Keratinocyte (primary cell): Measurements from ENCODE around the gene STK33.

ENCODE experiments used
- EZH2 ChIP-seq: IDR thresholded peaks from one replicate; pipeline ENCODE4 v1.6.1; 2012; ENCODE audit warnings: inconsistent platforms, mild to moderate bottlenecking, low read length, moderate library complexity
- TF ChIP-seq, protein P1 (sequence below), 3 experiments: IDR thresholded peaks in 1 of 3; conservative IDR thresholded peaks in 1 of 3; optimal IDR thresholded peaks in 1 of 3; 2 replicates in 2 of 3; 3 replicates in 1 of 3; pipeline versions ENCODE3 to v1.5.1; 2011; ENCODE audit warnings: low read length in 3 of 3, mild to moderate bottlenecking in 3 of 3, moderate library complexity in 2 of 3, control low read depth in 1 of 3, inconsistent platforms in 1 of 3; ENCODE audit not compliant: insufficient read depth in 2 of 3; ENCODE audit errors: extremely low read depth in 1 of 3

DNA sequence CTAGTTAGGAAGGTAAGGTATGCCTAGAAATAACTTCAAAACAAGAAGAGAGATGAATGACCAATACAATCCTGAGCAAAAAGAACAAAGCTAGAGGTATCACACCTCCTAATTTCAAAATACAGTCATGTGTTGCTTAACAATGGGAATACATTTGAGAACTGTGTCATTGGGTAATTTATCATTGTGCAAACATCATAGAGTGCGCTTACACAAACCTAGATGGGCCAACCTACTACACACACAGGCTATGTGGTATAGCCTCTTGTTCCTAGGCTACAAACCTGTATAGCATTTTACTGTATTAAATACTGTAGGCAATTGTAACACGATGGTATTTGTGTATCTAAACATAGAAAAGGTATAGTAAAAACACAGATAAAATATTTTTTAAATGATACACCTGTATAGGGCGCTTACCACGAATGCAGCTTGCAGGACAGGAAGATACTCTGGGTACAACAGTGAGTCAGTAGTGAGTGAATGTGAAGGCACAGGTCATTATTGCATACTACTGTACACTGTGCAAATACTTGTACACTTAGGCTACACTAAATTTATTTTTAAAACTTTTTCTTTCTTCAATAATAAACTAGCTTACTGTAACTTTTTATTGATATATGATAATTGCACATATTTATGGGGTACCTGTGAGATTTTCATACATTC lies 48.2 kb downstream of the STK33 start:
- TF ChIP-seq, protein P1, sequence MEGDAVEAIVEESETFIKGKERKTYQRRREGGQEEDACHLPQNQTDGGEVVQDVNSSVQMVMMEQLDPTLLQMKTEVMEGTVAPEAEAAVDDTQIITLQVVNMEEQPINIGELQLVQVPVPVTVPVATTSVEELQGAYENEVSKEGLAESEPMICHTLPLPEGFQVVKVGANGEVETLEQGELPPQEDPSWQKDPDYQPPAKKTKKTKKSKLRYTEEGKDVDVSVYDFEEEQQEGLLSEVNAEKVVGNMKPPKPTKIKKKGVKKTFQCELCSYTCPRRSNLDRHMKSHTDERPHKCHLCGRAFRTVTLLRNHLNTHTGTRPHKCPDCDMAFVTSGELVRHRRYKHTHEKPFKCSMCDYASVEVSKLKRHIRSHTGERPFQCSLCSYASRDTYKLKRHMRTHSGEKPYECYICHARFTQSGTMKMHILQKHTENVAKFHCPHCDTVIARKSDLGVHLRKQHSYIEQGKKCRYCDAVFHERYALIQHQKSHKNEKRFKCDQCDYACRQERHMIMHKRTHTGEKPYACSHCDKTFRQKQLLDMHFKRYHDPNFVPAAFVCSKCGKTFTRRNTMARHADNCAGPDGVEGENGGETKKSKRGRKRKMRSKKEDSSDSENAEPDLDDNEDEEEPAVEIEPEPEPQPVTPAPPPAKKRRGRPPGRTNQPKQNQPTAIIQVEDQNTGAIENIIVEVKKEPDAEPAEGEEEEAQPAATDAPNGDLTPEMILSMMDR (optimal IDR thresholded peaks at IDR 0.05 in 1 of 3, IDR thresholded peaks at IDR 0.05 in 1 of 3, conservative IDR thresholded peaks at IDR 0.05 in 1 of 3; ENCODE audit: extremely low read depth in 1 of 3, insufficient read depth in 2 of 3, low read length in 3 of 3), result no peak
- TF ChIP-seq EZH2, result no peak
